ENCODE measurements around the gene SLC35B2. TPM values are rescaled to one million over a fixed set of nuclear protein-coding genes. Genes with fewer than 3 reads are reported as not detected.

Gene SLC35B2
- total RNA-seq, 1 donor from 2014 or later = 52.9 TPM

DNA sequence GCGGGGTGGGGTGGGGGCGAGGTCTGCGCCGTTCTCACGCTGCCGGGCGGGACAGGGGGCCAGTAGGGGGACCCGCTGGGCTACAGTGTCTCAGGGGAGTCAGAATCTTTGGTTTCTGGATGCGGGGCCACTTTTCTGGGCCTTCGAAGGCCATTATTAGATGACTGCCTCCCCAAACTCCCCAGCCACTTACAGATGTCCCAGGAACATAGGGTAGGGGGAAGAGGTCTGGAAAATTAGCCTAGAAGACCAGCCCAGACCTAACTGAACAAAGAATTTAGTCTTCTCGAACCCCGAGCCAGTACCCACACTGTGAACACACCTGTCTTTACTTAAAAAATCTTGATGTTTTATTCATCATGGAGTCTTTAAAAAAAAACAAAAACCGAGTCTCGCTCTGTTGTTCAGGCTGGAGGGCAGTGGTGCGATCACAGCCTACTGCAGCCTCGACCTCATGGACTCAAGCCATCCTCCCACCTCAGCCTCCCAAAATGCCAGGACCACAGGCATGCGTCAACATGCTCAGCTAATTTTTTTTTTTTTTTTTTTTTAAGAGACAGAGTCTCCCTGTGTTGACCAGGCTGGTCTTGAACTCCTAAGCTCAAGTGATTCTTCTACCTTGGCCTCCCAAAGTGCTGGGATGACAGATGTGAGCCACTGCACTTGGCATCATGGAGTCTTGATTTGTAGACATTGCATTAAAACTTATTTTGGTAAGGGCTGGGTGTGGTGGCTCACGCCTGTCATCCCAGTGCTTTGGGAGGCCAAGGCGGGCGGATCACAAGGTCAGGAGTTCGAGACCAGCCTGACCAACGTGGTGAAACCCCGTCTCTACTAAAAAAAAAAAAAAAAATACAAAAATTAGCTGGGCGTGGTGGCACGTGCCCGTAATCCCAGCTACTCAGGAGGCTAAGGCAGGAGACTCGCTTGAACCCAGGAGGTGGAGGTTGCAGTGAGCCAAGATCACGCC, 37.2 kb downstream of the SLC35B2 start:
- Histone ChIP-seq H3K4me3 (ENCODE audit: low read depth, low read length) (no peak overlapping the region), H3K36me3 (ENCODE audit: control insufficient read depth, insufficient read depth, low read length) (no peaks in the 10 kb centered on the region), H3K27me3 (ENCODE audit: control insufficient read depth, insufficient read depth, low read length) (no peaks in the 10 kb centered on the region)
- FAIRE-seq = no peak
- no peak for TF ChIP-seq CTCF (IDR thresholded peaks at IDR 0.05; ENCODE audit: insufficient read depth, low read length, severe bottlenecking)
- DNase-seq (ENCODE audit: low read depth) = no peak

DNA sequence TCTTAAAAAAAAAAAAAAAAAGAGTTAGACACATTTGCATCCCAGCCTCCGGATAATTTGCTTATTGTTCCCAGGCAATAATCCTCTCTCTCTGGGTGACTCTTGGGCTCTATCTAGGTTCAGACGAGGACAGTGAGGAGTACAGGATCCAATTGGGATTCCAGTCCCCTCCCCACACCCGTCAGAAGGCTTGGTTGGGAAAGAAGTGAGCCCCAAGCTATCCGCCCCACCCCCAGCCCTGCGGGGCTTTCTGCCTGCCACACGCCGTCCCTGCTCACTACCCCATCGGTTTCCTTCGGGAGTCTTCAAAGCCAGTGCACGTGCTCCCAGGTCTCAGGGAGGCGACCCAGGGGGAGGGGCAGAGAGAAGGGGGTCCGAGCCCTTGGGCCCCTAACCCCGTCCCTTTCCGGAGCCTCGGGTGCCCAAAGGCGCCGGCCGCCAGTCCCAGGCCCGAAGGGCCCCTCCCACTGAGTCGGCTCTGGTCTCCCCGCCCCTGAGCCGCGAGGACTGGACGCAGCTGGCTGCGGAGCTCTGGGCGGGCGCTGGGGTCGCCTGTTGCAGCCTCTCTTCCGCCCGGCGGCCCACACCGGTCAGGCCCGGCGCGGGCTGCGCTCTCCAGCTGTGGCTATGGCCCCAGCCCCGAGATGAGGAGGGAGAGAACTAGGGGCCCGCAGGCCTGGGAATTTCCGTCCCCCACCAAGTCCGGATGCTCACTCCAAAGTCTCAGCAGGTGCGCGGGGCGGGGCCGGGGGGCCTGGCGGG, 38.1 kb downstream of the SLC35B2 start:
- no peaks in the 10 kb centered on the region for H3K36me3 ChIP-seq (ENCODE audit: control insufficient read depth, insufficient read depth, low read length)
- no peak for DNase-seq (ENCODE audit: low read depth)
- no peak for FAIRE-seq
- peak overlapping the region; percentile 19 for H3K4me3 ChIP-seq (ENCODE audit: low read depth, low read length)
- no peak for TF ChIP-seq CTCF (IDR thresholded peaks at IDR 0.05; ENCODE audit: insufficient read depth, low read length, severe bottlenecking)
- no peaks in the 10 kb centered on the region for H3K27me3 ChIP-seq (ENCODE audit: control insufficient read depth, insufficient read depth, low read length)

DNA sequence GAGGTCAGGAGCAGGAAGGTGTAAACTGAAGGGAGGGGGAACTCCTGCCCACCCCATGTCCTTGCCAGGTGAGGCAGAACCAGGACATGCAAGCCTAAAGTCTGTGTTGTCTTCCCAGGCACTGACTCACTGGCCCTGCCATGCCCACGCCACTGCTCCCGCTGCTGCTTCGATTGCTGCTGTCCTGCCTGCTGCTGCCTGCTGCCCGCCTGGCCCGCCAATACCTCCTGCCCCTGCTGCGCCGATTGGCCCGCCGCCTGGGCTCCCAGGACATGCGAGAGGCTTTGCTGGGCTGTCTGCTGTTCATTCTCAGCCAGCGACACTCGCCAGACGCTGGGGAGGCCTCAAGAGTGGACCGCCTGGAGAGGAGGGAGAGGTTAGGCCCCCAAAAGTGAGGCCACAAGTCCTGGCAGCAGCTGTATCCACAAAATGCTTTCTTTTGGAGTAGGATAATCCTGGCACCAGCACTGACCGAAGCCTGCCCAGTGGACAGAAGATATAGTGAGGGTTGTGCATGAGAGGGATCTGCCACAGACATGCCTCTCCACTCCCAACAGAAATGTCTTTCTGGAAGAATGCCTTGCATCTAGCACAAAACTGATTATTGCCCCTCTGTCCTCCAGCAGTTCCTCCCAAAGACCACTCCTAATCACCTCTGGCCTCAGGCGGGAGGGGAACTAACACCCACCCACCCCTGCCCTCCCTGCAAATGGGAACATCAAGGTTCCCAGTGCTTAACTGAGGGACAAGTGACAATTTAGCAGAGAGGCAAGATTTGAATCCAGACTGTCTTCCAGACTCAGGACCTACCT, 39.8 kb downstream of the SLC35B2 start:
- DNase-seq (ENCODE audit: low read depth) = peak; percentile 47
- no peak for TF ChIP-seq CTCF (IDR thresholded peaks at IDR 0.05; ENCODE audit: insufficient read depth, low read length, severe bottlenecking)
- Histone ChIP-seq H3K36me3 (ENCODE audit: control insufficient read depth, insufficient read depth, low read length) (no peaks in the 10 kb centered on the region), H3K4me3 (ENCODE audit: low read depth, low read length) (no peak overlapping the region), H3K27me3 (ENCODE audit: control insufficient read depth, insufficient read depth, low read length) (no peaks in the 10 kb centered on the region)
- no peak for FAIRE-seq

- no peaks in the 10 kb centered on the region for H3K36me3 ChIP-seq (ENCODE audit: control insufficient read depth, insufficient read depth, low read length)
- no peak within 1 kb of the TSS for H3K4me3 ChIP-seq (ENCODE audit: low read depth, low read length)
- no peak for FAIRE-seq
- H3K27me3 ChIP-seq (ENCODE audit: control insufficient read depth, insufficient read depth, low read length) = no peaks in the 10 kb centered on the region
- DNase-seq (ENCODE audit: low read depth) = no peak
- TF ChIP-seq CTCF (IDR thresholded peaks at IDR 0.05; ENCODE audit: insufficient read depth, low read length, severe bottlenecking) = no peak
Observed at GRCh38 chr6:44216677-44217331, 40.5 kb downstream of the SLC35B2 start, which contains the start of gene MYMX. MYMX (plus strand) TSS chr6:44216926; CDS start chr6:44217472, 546 bp downstream.

DNA sequence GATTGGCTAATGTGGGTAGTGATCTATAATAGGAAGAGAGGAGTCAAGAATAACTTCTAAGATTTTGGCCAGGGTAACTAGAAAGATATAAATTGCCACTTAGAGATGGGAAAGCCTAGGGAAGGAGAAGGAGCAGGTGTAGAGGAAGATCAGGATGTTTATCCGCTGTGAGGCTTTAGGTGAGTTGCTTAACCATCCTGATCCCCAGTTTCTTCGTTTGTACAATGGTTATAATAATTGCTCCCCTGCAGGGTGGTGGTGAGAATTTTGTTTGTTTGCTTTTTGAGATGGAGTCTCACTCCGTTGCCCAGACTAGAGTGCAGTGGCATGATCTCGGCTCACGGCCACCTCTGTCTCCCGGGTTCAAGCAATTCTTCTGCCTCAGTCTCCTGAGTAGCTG, 43.0 kb downstream of the SLC35B2 start:
- no peak overlapping the region for H3K4me3 ChIP-seq (ENCODE audit: low read depth, low read length)
- FAIRE-seq (no peak), DNase-seq (ENCODE audit: low read depth) (no peak)
- no peak for TF ChIP-seq CTCF (IDR thresholded peaks at IDR 0.05; ENCODE audit: insufficient read depth, low read length, severe bottlenecking)
- H3K36me3 ChIP-seq (ENCODE audit: control insufficient read depth, insufficient read depth, low read length) = no peaks in the 10 kb centered on the region
- no peaks in the 10 kb centered on the region for H3K27me3 ChIP-seq (ENCODE audit: control insufficient read depth, insufficient read depth, low read length)

All from bronchial epithelial cell (primary cell).